C4-2B (cell line): ENCODE data around the gene RAB11A.
"Not testable (repeated sequence)": the region's sequence is repeated elsewhere in the genome, so short reads cannot be mapped to it uniquely, and the experiment has no call there.

ENCODE experiments used
- CTCF ChIP-seq: fragments of 450-650 bp; conservative IDR thresholded peaks from 2 replicates; pipeline ENCODE4 v1.5.1; 2017; ENCODE audit warnings: mild to moderate bottlenecking
- ZFX ChIP-seq: fragments of 450-650 bp; IDR thresholded peaks from 2 replicates; pipeline ENCODE4 v1.6.1; 2017

- not testable (repeated sequence) for TF ChIP-seq CTCF, ZFX
Observed at GRCh38 chr15:65871886-65872285, 2.6 kb downstream of the RAB11A start.
